Astrocyte of the cerebellum (primary cell): ENCODE measurements around the gene MYO1B.
A peak's percentile ranks its signal among the peaks of the same experiment; 100 is the strongest.

Source experiments
- DNase-seq: peaks from one replicate; pipeline ENCODE4 v3.0.0-alpha.2; 2011; ENCODE audit warnings: low read depth
- H3K4me3 ChIP-seq: 2 replicates; pipeline ENCODE4 v1.5.1; 2011; ENCODE audit warnings: mild to moderate bottlenecking, low read depth, low read length, moderate library complexity
- CTCF ChIP-seq: IDR thresholded peaks from 2 replicates; pipeline ENCODE4 v1.5.1; 2012; ENCODE audit warnings: low read length, low read depth, moderate library complexity, mild to moderate bottlenecking; ENCODE audit errors: missing control alignments
- in situ Hi-C: cut with HindIII; loops from 2 replicates; pipeline ENCODE4 v1.10.0; 2017; ENCODE audit warnings: low sequenced_read_pairs

Gene MYO1B

GRCh38 chr2:191374939-191375338, 129.7 kb downstream of the MYO1B start:
- in situ Hi-C loops: no loop called here
- no peak for DNase-seq
- no peak for TF ChIP-seq CTCF
- no peak overlapping the region for H3K4me3 ChIP-seq

- no peak for TF ChIP-seq CTCF
- in situ Hi-C loops: no loop called here
- H3K4me3 ChIP-seq: no peak overlapping the region
- DNase-seq: peak; percentile 88
These were observed 131.9 kb downstream of the MYO1B start for GRCh38 chr2:191376981-191377629.

- in situ Hi-C loops: no loop called here
- no peak for DNase-seq
- TF ChIP-seq CTCF: no peak
- no peak overlapping the region for H3K4me3 ChIP-seq
These were observed 134.2 kb downstream of the MYO1B start for GRCh38 chr2:191379375-191379774.

- no peak for TF ChIP-seq CTCF
- in situ Hi-C loops: no loop called here
These were observed 137.6 kb downstream of the MYO1B start for GRCh38 chr2:191382801-191383200.

GRCh38 chr2:191383486-191383885, 138.3 kb downstream of the MYO1B start:
- no peak for TF ChIP-seq CTCF
- in situ Hi-C loops: no loop called here
- DNase-seq: no peak
- no peak overlapping the region for H3K4me3 ChIP-seq

More at GRCh38 chr2:191382801-191383200, 137.6 kb downstream of the MYO1B start:
- H3K4me3 ChIP-seq: no peak overlapping the region
- DNase-seq: no peak

- in situ Hi-C loops: no loop called here
- DNase-seq: no peak
These were observed 139.6 kb downstream of the MYO1B start for GRCh38 chr2:191384829-191385228.

More at GRCh38 chr2:191384829-191385228, 139.6 kb downstream of the MYO1B start:
- TF ChIP-seq CTCF: no peak
- H3K4me3 ChIP-seq: no peak overlapping the region
